ENCODE measurements around the gene APBB1. TPM values are rescaled to one million over a fixed set of nuclear protein-coding genes. Genes with fewer than 3 reads are reported as not detected.

The APBB1 gene
- total RNA-seq, 1 donor from 2014 or later, result 50.4 TPM

DNA sequence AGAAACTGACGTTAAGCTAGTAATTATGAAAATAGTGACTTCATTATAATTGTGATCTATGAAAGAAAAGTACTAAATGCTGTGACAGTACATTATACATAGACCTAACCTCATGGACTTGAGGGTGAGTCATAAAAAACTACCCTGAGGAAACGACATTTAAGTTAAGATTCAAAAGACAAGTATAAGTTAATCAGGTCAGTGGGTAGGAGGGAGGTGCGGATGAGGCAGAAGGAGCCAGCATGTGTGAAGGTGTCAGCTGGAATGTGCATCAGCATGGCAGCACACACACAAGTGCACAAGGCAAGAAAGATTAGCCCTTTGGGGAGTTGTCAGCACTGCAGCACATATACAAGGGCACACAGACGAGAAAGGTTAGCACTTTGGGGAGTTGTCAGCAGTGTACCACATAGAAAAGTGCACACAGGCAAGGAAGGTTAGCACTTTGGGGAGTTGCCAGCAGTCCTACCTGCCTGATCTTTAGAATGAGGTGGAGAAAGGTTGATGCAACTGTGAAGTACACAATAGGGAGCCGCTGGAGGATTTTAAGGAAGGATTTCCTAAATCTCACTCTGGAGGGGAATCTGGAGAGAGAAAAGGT is 67.0 kb downstream of the APBB1 start:
- no peak for DNase-seq (ENCODE audit: low read depth)

DNA sequence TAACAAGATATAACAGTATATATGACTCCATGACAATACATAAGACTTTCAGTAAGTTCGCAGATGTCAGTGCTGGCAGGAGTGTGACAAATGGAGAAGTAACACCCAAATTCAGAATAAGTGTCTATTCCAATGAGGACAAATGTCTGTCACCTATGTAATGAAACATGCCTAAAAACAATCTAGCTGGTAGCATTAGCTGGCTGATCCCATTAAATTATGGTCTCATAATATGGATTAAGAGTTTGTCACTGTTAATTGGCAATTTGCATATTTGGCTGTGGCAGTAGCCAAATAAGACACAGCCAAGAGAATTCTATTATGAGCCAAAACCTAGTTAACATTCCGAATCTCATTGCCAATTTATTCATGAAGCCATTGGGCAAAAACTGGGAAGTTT is 68.4 kb downstream of the APBB1 start:
- no peak for DNase-seq (ENCODE audit: low read depth)

- DNase-seq (ENCODE audit: low read depth), result no peak
These were observed 68.9 kb downstream of the APBB1 start for GRCh38 chr11:6350043-6350442.

DNA sequence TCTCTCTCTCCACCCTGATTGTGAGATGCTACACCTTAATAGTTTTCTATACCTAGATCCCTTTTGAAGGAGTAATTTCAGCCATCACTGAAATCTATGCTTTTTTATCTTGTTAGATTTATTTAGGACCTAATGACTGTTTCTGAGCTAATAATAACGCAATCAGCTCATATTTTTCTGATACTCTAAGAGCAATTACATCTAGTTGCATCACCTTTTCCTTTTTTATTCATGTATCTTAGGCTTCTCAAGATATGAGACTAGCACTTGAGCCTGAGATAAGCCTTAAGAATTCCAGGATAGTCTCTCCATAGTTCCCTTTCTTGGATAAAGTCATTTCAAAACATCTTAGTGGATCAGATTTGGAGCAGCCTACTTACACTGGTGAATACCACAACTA is 73.5 kb downstream of the APBB1 start:
- no peak for DNase-seq (ENCODE audit: low read depth)

Other genes starting within 250 kb of the APBB1 start
- gene OR52B2, start 248.8 kb downstream of the APBB1 start, total RNA-seq, result not detected in 2 replicates
- not detected in 2 replicates for gene OR52W1, start 219.9 kb downstream of the APBB1 start, total RNA-seq
- not detected in 2 replicates for gene C11orf42, start 213.5 kb downstream of the APBB1 start, total RNA-seq
- 7.6 and 20.3 TPM in 2 replicates for gene FHIP1B, start 184.5 kb downstream of the APBB1 start, total RNA-seq
- 0.25 and 0.35 TPM in 2 replicates for gene CNGA4, start 180.0 kb downstream of the APBB1 start, total RNA-seq
- gene CCKBR, start 159.3 kb downstream of the APBB1 start, total RNA-seq, result not detected in 2 replicates
- gene CAVIN3, start 98.6 kb downstream of the APBB1 start, total RNA-seq, result 50.3 and 118 TPM in 2 replicates
- 8.0 and 38.8 TPM in 2 replicates for gene SMPD1, start 28.6 kb downstream of the APBB1 start, total RNA-seq
- 0.20 TPM in 1 of 2 replicates, not detected in the other for gene HPX, start 21.9 kb upstream of the APBB1 start, total RNA-seq
- 5.6 and 16.5 TPM in 2 replicates for gene TRIM3, start 54.8 kb upstream of the APBB1 start, total RNA-seq
- 64.5 and 78.0 TPM in 2 replicates for gene ARFIP2, start 62.2 kb upstream of the APBB1 start, total RNA-seq
- gene TIMM10B, start 62.4 kb upstream of the APBB1 start, total RNA-seq, result 34.7 and 38.7 TPM in 2 replicates
- gene DNHD1, start 78.2 kb upstream of the APBB1 start, total RNA-seq, result 0.69 and 2.5 TPM in 2 replicates
- 6.4 and 22.6 TPM in 2 replicates for gene RRP8, start 184.5 kb upstream of the APBB1 start, total RNA-seq
- 133 and 183 TPM in 2 replicates for gene ILK, start 184.7 kb upstream of the APBB1 start, total RNA-seq
- 36.1 and 36.9 TPM in 2 replicates for gene TAF10, start 193.1 kb upstream of the APBB1 start, total RNA-seq
- gene TPP1, start 200.3 kb upstream of the APBB1 start, total RNA-seq, result 16.1 and 107 TPM in 2 replicates
- under 0.01 and 1.3 TPM in 2 replicates for gene DCHS1, start 236.7 kb upstream of the APBB1 start, total RNA-seq